Gastrocnemius medialis (tissue), 4 donors: ENCODE data around the gene ASB18. TPM values are rescaled to one million over a fixed set of nuclear protein-coding genes. Genes with fewer than 3 reads are reported as not detected.

Source experiments
- ATAC-seq, 2 donors: fragments of 150-250 bp; one replicate each; pipeline ENCODE4 v1.9.1; 2016
- DNase-seq, 2 donors: peaks; one replicate each; pipeline ENCODE4 v3.0.0-alpha.2; 2019
- H3K27ac ChIP-seq, 4 donors: fragments of 200-600 bp; sonication (generic); 1 replicate in 1 of 4; 2 replicates in 3 of 4; pipeline ENCODE4 v1.5.1; 2016 to 2018; ENCODE audit warnings: mild to moderate bottlenecking in 2 of 4, moderate library complexity in 1 of 4
- H3K27me3 ChIP-seq, 3 donors: fragments of 200-600 bp; sonication (generic) in 2 of 3; 1 replicate in 1 of 3; 2 replicates in 2 of 3; pipeline versions ENCODE4 v1.5.1 to v1.6.0; 2016 to 2019; ENCODE audit warnings: mild to moderate bottlenecking in 1 of 3, moderate library complexity in 1 of 3
- H3K36me3 ChIP-seq, 2 donors: fragments of 200-600 bp; sonication (generic) in 1 of 2; one replicate each; pipeline ENCODE4 v1.5.1; 2017 to 2018
- H3K4me1 ChIP-seq, 2 donors: fragments of 200-600 bp; sonication (generic) in 1 of 2; one replicate each; pipeline ENCODE4 v1.5.1; 2016 to 2017; ENCODE audit warnings: mild to moderate bottlenecking in 2 of 2
- H3K4me3 ChIP-seq, 4 donors: fragments of 200-600 bp; sonication (generic) in 3 of 4; 1 replicate in 1 of 4; 2 replicates in 3 of 4; pipeline ENCODE4 v1.5.1; 2016 to 2019; ENCODE audit warnings: mild to moderate bottlenecking in 2 of 4
- H3K9me3 ChIP-seq, 3 donors: fragments of 200-600 bp; sonication (generic) in 2 of 3; 1 replicate in 1 of 3; 2 replicates in 2 of 3; pipeline ENCODE4 v1.5.1; 2016 to 2019
- CTCF ChIP-seq, 5 experiments: fragments of 450-650 bp in 3 of 5; fragments of 200-600 bp in 2 of 5; sonication (generic) in 2 of 5; IDR thresholded peaks in 4 of 5; conservative IDR thresholded peaks in 1 of 5; 1 replicate in 4 of 5; 2 replicates in 1 of 5; pipeline ENCODE4 v1.5.1; 2016 to 2019; ENCODE audit warnings: antibody characterized with exemption in 5 of 5, mild to moderate bottlenecking in 3 of 5, moderate library complexity in 3 of 5
- POLR2A ChIP-seq, 2 donors: fragments of 450-650 bp; IDR thresholded peaks; one replicate each; pipeline ENCODE4 v1.6.1; 2017; ENCODE audit warnings: antibody characterized with exemption in 2 of 2, mild to moderate bottlenecking in 2 of 2, moderate library complexity in 2 of 2
- in situ Hi-C, 4 donors: fragments of 200-750 bp; cut with MboI; loops; one replicate each; pipeline versions ENCODE4 v1.15.0 to v1.8.0; 2017; ENCODE audit warnings: low sequenced_read_pairs in 4 of 4
- intact Hi-C: fragments of 100-400 bp; cut with DNase I; formaldehyde crosslinking; loops from one replicate; pipeline ENCODE4 v1.15.1; 2023; ENCODE audit warnings: low total_unique reads
- total RNA-seq, 4 donors: library from RNA; depleted of rRNA; stranded (reverse); fragments of >200 nt; gene quantifications; one replicate each; pipeline versions ENCODE4 v1.1.0 to v1.2.3, GENCODE V29; 2016

Gene ASB18
- total RNA-seq, 4 donors from 2014 or later, result 0.16 to 0.17 TPM; not detected in 2

GRCh38 chr2:236176417-236176816 is 87.8 kb downstream of the ASB18 start:
- no peaks in the 10 kb centered on the region for H3K9me3 ChIP-seq
- ATAC-seq (no peak), DNase-seq (no peak)
- peaks cover 96 to 98% (median 98%) of the 10 kb centered on the region in 3 donors for H3K27me3 ChIP-seq
- intact Hi-C loops (loop anchor here (5.0 kb wide), 1 partner anchor 61 kb away; no protein-coding TSS in a partner anchor), in situ Hi-C loops (no loop called here)
- no peak overlapping the region for H3K27ac ChIP-seq
- H3K4me3 ChIP-seq, result no peak overlapping the region
- peaks cover 25 to 28% of the 10 kb centered on the region in 2 donors for H3K4me1 ChIP-seq
- TF ChIP-seq CTCF (IDR thresholded peaks at IDR 0.05 in 4 of 5, conservative IDR thresholded peaks at IDR 0.05 in 1 of 5), result no peak
- TF ChIP-seq POLR2A (IDR thresholded peaks at IDR 0.05), result no peak
- H3K36me3 ChIP-seq, result no peaks in the 10 kb centered on the region

GRCh38 chr2:236175548-236176150 is 88.6 kb downstream of the ASB18 start:
- DNase-seq (no peak), ATAC-seq (no peak)
- intact Hi-C loops, result loop anchor here (5.0 kb wide), 1 partner anchor 62 kb away; no protein-coding TSS in a partner anchor
- Histone ChIP-seq H3K4me1 (peaks cover 25 to 29% of the 10 kb centered on the region in 2 donors), H3K27me3 (peaks cover 96 to 99% (median 98%) of the 10 kb centered on the region in 3 donors), H3K27ac (no peak overlapping the region), H3K4me3 (no peak overlapping the region), H3K9me3 (no peaks in the 10 kb centered on the region), H3K36me3 (no peaks in the 10 kb centered on the region)
- in situ Hi-C loops, result no loop called here
- no peak for TF ChIP-seq CTCF (IDR thresholded peaks at IDR 0.05 in 4 of 5, conservative IDR thresholded peaks at IDR 0.05 in 1 of 5)
- no peak for TF ChIP-seq POLR2A (IDR thresholded peaks at IDR 0.05)

GRCh38 chr2:236173729-236174607 is 90.2 kb downstream of the ASB18 start:
- H3K36me3 ChIP-seq, result no peaks in the 10 kb centered on the region
- peaks cover 96 to 99% (median 98%) of the 10 kb centered on the region in 3 donors for H3K27me3 ChIP-seq
- intact Hi-C loops (no loop called here), in situ Hi-C loops (no loop called here)
- TF ChIP-seq CTCF (IDR thresholded peaks at IDR 0.05 in 4 of 5, conservative IDR thresholded peaks at IDR 0.05 in 1 of 5) (no peak), POLR2A (IDR thresholded peaks at IDR 0.05) (no peak)
- DNase-seq, result no peak
- peaks cover 25 to 27% of the 10 kb centered on the region in 2 donors for H3K4me1 ChIP-seq
- H3K27ac ChIP-seq, result no peak overlapping the region
- no peaks in the 10 kb centered on the region for H3K9me3 ChIP-seq
- no peak for ATAC-seq
- H3K4me3 ChIP-seq, result no peak overlapping the region

GRCh38 chr2:236173036-236173728 is 91.0 kb downstream of the ASB18 start:
- TF ChIP-seq POLR2A (IDR thresholded peaks at IDR 0.05) (no peak), CTCF (IDR thresholded peaks at IDR 0.05 in 4 of 5, conservative IDR thresholded peaks at IDR 0.05 in 1 of 5) (no peak)
- intact Hi-C loops, result no loop called here
- H3K36me3 ChIP-seq, result no peaks in the 10 kb centered on the region
- no peak overlapping the region for H3K27ac ChIP-seq
- in situ Hi-C loops, result no loop called here
- DNase-seq, result no peak
- H3K4me3 ChIP-seq, result no peak overlapping the region
- no peak for ATAC-seq
- peaks cover 23% of the 10 kb centered on the region in 2 donors for H3K4me1 ChIP-seq
- no peaks in the 10 kb centered on the region for H3K9me3 ChIP-seq
- peaks cover 96 to 99% (median 98%) of the 10 kb centered on the region in 3 donors for H3K27me3 ChIP-seq
